HCT116 (cell line): ENCODE measurements around the gene MTHFR. TPM values are rescaled to one million over a fixed set of nuclear protein-coding genes. Genes with fewer than 3 reads are reported as not detected.

Source experiments
- ATAC-seq: fragments of 200-7000 bp; cut with Tn5 transposase; 2 replicates; pipeline ENCODE4 v1.9.1; 2020; ENCODE audit warnings: mild to moderate bottlenecking, moderate library complexity
- BruUV-seq: library from RNA; stranded (reverse); fragments of 400-500 nt; replicated peaks from 2 replicates; lab custom pipeline; 2021; lab: Mats Ljungman, UMichigan
- CTCF ChIA-PET: fragments of 300-600 bp; sonication (Branson Sonifier 250); formaldehyde crosslinking; loops from one replicate; lab custom pipeline; 2021; ENCODE audit warnings: antibody characterized with exemption; lab: Charles Lee
- POLR2A ChIA-PET: fragments of 300-600, 350-600 bp; sonication (Branson Sonifier 250); formaldehyde crosslinking; loops from one replicate; lab custom pipeline; 2021; ENCODE audit warnings: antibody characterized with exemption; lab: Charles Lee
- RAD21 ChIA-PET, 2 experiments: fragments of 300-600 bp; sonication (Branson Sonifier 250); formaldehyde crosslinking; loops; one replicate each; lab custom pipeline; 2023; ENCODE audit warnings: low total read pairs in 2 of 2; ENCODE audit not compliant: uncharacterized antibody in 2 of 2, unreplicated experiment in 2 of 2, low non-redundant PET in 1 of 2; lab: Charles Lee
- DNase-seq: peaks from one replicate; pipeline ENCODE4 v3.0.0-alpha.2; 2010; ENCODE audit warnings: low read depth, low spot score
- H2AFZ ChIP-seq: fragments of 200-600 bp; shearing (Covaris generic), sonication (generic); 2 replicates; pipeline ENCODE4 v1.6.1; 2017; ENCODE audit warnings: low read depth, mixed run types, mixed read lengths, antibody characterized with exemption, low read length; ENCODE audit not compliant: poor library complexity, severe bottlenecking
- H3K27ac ChIP-seq: 2 replicates; pipeline ENCODE4 v1.5.1; 2012; ENCODE audit warnings: low read depth, low read length
- H3K27me3 ChIP-seq: fragments of 200-600 bp; sonication (generic); 2 replicates; pipeline ENCODE4 v1.6.1; 2016; ENCODE audit warnings: mixed run types, low read length, mixed read lengths; ENCODE audit not compliant: insufficient read depth
- H3K36me3 ChIP-seq, 2 experiments: fragments of 200-500 bp in 1 of 2; fragments of 200-600 bp in 1 of 2; sonication (Bioruptor generic) in 1 of 2; sonication (generic) in 1 of 2; 2 replicates each; pipeline versions ENCODE4 v1.5.1 to v1.6.1; 2014 to 2016; ENCODE audit warnings: low read length in 2 of 2, inconsistent platforms in 1 of 2, mixed read lengths in 1 of 2, mixed run types in 1 of 2; ENCODE audit not compliant: insufficient read depth in 2 of 2, control insufficient read depth in 1 of 2
- H3K4me1 ChIP-seq, 2 experiments: fragments of 200-600 bp in 1 of 2; sonication (generic) in 1 of 2; 2 replicates each; pipeline versions ENCODE4 v1.5.1 to v1.6.1; 2012 to 2017; ENCODE audit warnings: low read length in 2 of 2, inconsistent platforms in 1 of 2, mild to moderate bottlenecking in 1 of 2, mixed read lengths in 1 of 2, mixed run types in 1 of 2, moderate library complexity in 1 of 2; ENCODE audit not compliant: insufficient read depth in 2 of 2, control insufficient read depth in 1 of 2
- H3K4me2 ChIP-seq: fragments of 200-600 bp; sonication (generic); 2 replicates; pipeline ENCODE4 v1.6.1; 2017; ENCODE audit warnings: mixed run types, low read length, mixed read lengths
- H3K4me3 ChIP-seq, 2 experiments: fragments of 200-600 bp in 1 of 2; sonication (generic) in 1 of 2; replicated peaks in 1 of 2; 2 replicates each; pipeline ENCODE4 v1.5.1; 2011 to 2016; ENCODE audit warnings: low read length in 2 of 2, control low read depth in 1 of 2, low read depth in 1 of 2, mild to moderate bottlenecking in 1 of 2, mixed read lengths in 1 of 2, mixed run types in 1 of 2
- H3K79me2 ChIP-seq: fragments of 200-600 bp; sonication (generic); 2 replicates; pipeline ENCODE4 v1.6.1; 2017; ENCODE audit warnings: mild to moderate bottlenecking, mixed run types, low read length, moderate library complexity, mixed read lengths; ENCODE audit not compliant: insufficient read depth
- H3K9ac ChIP-seq: fragments of 200-600 bp; sonication (generic); 2 replicates; pipeline ENCODE4 v1.6.1; 2016; ENCODE audit warnings: low read length, mixed read lengths
- H3K9me2 ChIP-seq: fragments of 200-600 bp; sonication (generic), shearing (Covaris generic); 2 replicates; pipeline ENCODE4 v1.6.1; 2017; ENCODE audit warnings: mixed run types, mild to moderate bottlenecking, moderate library complexity; ENCODE audit not compliant: insufficient read depth
- H3K9me3 ChIP-seq, 2 experiments: fragments of 200-500 bp in 1 of 2; fragments of 200-600 bp in 1 of 2; sonication (Bioruptor generic) in 1 of 2; sonication (generic) in 1 of 2; 2 replicates each; pipeline ENCODE4 v1.6.1; 2014 to 2017; ENCODE audit warnings: low read length in 2 of 2, mixed read lengths in 2 of 2, inconsistent platforms in 1 of 2, low read depth in 1 of 2, mild to moderate bottlenecking in 1 of 2, mixed run types in 1 of 2, moderate library complexity in 1 of 2; ENCODE audit not compliant: control insufficient read depth in 1 of 2, insufficient read depth in 1 of 2
- H4K20me1 ChIP-seq: fragments of 200-600 bp; sonication (generic), shearing (Covaris generic); 2 replicates; pipeline ENCODE4 v1.6.1; 2017; ENCODE audit warnings: mixed run types, mild to moderate bottlenecking, moderate library complexity; ENCODE audit not compliant: insufficient read depth
- CEBPB ChIP-seq: IDR thresholded peaks from 2 replicates; pipeline ENCODE4 v1.6.1; 2012; ENCODE audit warnings: low read depth
- EGR1 ChIP-seq: IDR thresholded peaks from 2 replicates; pipeline ENCODE4 v1.6.1; 2012; ENCODE audit warnings: low read depth
- ELF1 ChIP-seq: IDR thresholded peaks from 2 replicates; pipeline ENCODE4 v1.6.1; 2012; ENCODE audit warnings: low read depth, borderline replicate concordance
- EZH2 ChIP-seq: fragments of 200-600 bp; sonication (generic); IDR thresholded peaks from 2 replicates; pipeline ENCODE4 v1.6.1; 2017; ENCODE audit warnings: antibody characterized with exemption, mixed run types
- EZH2phosphoT487 ChIP-seq: fragments of 200-600 bp; IDR thresholded peaks from 2 replicates; pipeline ENCODE4 v1.6.1; 2018; ENCODE audit warnings: antibody characterized with exemption, borderline replicate concordance
- FOSL1 ChIP-seq: IDR thresholded peaks from 2 replicates; pipeline ENCODE4 v1.6.1; 2012; ENCODE audit warnings: low read depth
- JUND ChIP-seq: IDR thresholded peaks from 2 replicates; pipeline ENCODE4 v1.6.1; 2012
- POLR2A ChIP-seq: IDR thresholded peaks from 2 replicates; pipeline ENCODE4 v1.7.0; 2011; ENCODE audit warnings: borderline replicate concordance; ENCODE audit not compliant: insufficient read depth, insufficient read length; ENCODE audit errors: extremely low read depth
- POLR2AphosphoS5 ChIP-seq: IDR thresholded peaks from 2 replicates; pipeline ENCODE4 v1.6.1; 2011; ENCODE audit warnings: mild to moderate bottlenecking, low read depth, low read length, moderate library complexity
- RAD21 ChIP-seq: IDR thresholded peaks from 2 replicates; pipeline ENCODE4 v1.6.1; 2012; ENCODE audit warnings: low read depth, mild to moderate bottlenecking
- REST ChIP-seq: IDR thresholded peaks from 2 replicates; pipeline ENCODE4 v1.6.1; 2012; ENCODE audit warnings: low read depth
- SIN3A ChIP-seq: IDR thresholded peaks from 2 replicates; pipeline ENCODE4 v1.6.1; 2012; ENCODE audit warnings: low read depth
- SRF ChIP-seq: IDR thresholded peaks from 2 replicates; pipeline ENCODE4 v1.6.1; 2012; ENCODE audit warnings: low read depth
- TCF7L2 ChIP-seq: IDR thresholded peaks from 2 replicates; pipeline ENCODE4 v1.7.0; 2011; ENCODE audit warnings: borderline replicate concordance, inconsistent platforms; ENCODE audit not compliant: insufficient read depth, insufficient read length; ENCODE audit errors: extremely low read depth
- YY1 ChIP-seq: IDR thresholded peaks from 2 replicates; pipeline ENCODE4 v1.6.1; 2011; ENCODE audit warnings: low read length, low read depth, moderate library complexity, mild to moderate bottlenecking; ENCODE audit not compliant: insufficient replicate concordance; ENCODE audit errors: extremely low read depth
- ZFX ChIP-seq: fragments of 450-650 bp; IDR thresholded peaks from 2 replicates; pipeline ENCODE4 v1.6.1; 2017
- ZNF274 ChIP-seq: fragments of 200-500 bp; sonication (Bioruptor generic); IDR thresholded peaks from 2 replicates; pipeline ENCODE4 v1.6.1; 2014; ENCODE audit warnings: mild to moderate bottlenecking, low read depth, low read length, inconsistent platforms
- intact Hi-C: fragments of 100-400 bp; cut with micrococcal nuclease; formaldehyde crosslinking; loops from 2 replicates; pipeline ENCODE4 v1.10.0; 2022
- total RNA-seq: library from RNA; stranded (reverse); gene quantifications from one replicate; pipeline ENCODE4 v1.2.1, GENCODE V29; 2021; ENCODE audit not compliant: unreplicated experiment
- TF ChIP-seq, protein P1 (sequence below): IDR thresholded peaks from 2 replicates; pipeline ENCODE4 v1.6.1; 2011; ENCODE audit warnings: mild to moderate bottlenecking, low read length, moderate library complexity; ENCODE audit not compliant: insufficient replicate concordance; ENCODE audit errors: extremely low read depth
- TF ChIP-seq, protein P2 (sequence below), 3 experiments: fragments of 200-600 bp in 1 of 3; sonication (generic) in 1 of 3; IDR thresholded peaks in 2 of 3; conservative IDR thresholded peaks in 1 of 3; 2 replicates each; pipeline ENCODE4 v1.5.1; 2012 to 2017; ENCODE audit warnings: low read depth in 2 of 3, low read length in 2 of 3, antibody characterized with exemption in 1 of 3, borderline replicate concordance in 1 of 3, control low read depth in 1 of 3, mild to moderate bottlenecking in 1 of 3, mixed read lengths in 1 of 3, mixed run types in 1 of 3, moderate library complexity in 1 of 3; ENCODE audit not compliant: insufficient read depth in 1 of 3
- TF ChIP-seq, protein P3 (sequence below): IDR thresholded peaks from 2 replicates; pipeline ENCODE4 v1.6.1; 2012

MTHFR gene
- total RNA-seq, 1 experiment from 2014 or later, result 20.9 TPM

- no peaks in the 10 kb centered on the region for H3K27me3 ChIP-seq
- peaks cover 3 to 14% of the 10 kb centered on the region in 2 experiments; a peak in 3 of 4 replicates for H3K4me1 ChIP-seq
- CTCF ChIA-PET, result no interaction called here
- H3K9me2 ChIP-seq, result no peaks in the 10 kb centered on the region
- H3K36me3 ChIP-seq, result no peaks in the 10 kb centered on the region
- no peak overlapping the region for H3K4me3 ChIP-seq
- ATAC-seq, result no peak
- intact Hi-C loops, result no loop called here
- no peaks in the 10 kb centered on the region for H3K9me3 ChIP-seq
- DNase-seq, result no peak
- TF ChIP-seq, protein P1, sequence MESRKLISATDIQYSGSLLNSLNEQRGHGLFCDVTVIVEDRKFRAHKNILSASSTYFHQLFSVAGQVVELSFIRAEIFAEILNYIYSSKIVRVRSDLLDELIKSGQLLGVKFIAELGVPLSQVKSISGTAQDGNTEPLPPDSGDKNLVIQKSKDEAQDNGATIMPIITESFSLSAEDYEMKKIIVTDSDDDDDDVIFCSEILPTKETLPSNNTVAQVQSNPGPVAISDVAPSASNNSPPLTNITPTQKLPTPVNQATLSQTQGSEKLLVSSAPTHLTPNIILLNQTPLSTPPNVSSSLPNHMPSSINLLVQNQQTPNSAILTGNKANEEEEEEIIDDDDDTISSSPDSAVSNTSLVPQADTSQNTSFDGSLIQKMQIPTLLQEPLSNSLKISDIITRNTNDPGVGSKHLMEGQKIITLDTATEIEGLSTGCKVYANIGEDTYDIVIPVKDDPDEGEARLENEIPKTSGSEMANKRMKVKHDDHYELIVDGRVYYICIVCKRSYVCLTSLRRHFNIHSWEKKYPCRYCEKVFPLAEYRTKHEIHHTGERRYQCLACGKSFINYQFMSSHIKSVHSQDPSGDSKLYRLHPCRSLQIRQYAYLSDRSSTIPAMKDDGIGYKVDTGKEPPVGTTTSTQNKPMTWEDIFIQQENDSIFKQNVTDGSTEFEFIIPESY, result no peak
- TF ChIP-seq EZH2, result no peak
- no peak for TF ChIP-seq TCF7L2
- no peak for TF ChIP-seq SIN3A
- no peak for TF ChIP-seq ELF1
- no peak for TF ChIP-seq YY1
- TF ChIP-seq, protein P2, sequence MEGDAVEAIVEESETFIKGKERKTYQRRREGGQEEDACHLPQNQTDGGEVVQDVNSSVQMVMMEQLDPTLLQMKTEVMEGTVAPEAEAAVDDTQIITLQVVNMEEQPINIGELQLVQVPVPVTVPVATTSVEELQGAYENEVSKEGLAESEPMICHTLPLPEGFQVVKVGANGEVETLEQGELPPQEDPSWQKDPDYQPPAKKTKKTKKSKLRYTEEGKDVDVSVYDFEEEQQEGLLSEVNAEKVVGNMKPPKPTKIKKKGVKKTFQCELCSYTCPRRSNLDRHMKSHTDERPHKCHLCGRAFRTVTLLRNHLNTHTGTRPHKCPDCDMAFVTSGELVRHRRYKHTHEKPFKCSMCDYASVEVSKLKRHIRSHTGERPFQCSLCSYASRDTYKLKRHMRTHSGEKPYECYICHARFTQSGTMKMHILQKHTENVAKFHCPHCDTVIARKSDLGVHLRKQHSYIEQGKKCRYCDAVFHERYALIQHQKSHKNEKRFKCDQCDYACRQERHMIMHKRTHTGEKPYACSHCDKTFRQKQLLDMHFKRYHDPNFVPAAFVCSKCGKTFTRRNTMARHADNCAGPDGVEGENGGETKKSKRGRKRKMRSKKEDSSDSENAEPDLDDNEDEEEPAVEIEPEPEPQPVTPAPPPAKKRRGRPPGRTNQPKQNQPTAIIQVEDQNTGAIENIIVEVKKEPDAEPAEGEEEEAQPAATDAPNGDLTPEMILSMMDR (IDR thresholded peaks at IDR 0.05 in 2 of 3, conservative IDR thresholded peaks at IDR 0.05 in 1 of 3; ENCODE audit: borderline replicate concordance in 1 of 3, insufficient read depth in 1 of 3, low read depth in 2 of 3, low read length in 2 of 3), result no peak
- no peak for TF ChIP-seq POLR2A
- TF ChIP-seq EZH2phosphoT487, result no peak
- no peak for TF ChIP-seq REST
- TF ChIP-seq POLR2AphosphoS5, result no peak
- TF ChIP-seq RAD21, result no peak
- TF ChIP-seq ZFX, result no peak
- no peak for TF ChIP-seq SRF
- no peak for TF ChIP-seq EGR1
- TF ChIP-seq CEBPB, result no peak
- TF ChIP-seq FOSL1, result no peak
- TF ChIP-seq, protein P3, sequence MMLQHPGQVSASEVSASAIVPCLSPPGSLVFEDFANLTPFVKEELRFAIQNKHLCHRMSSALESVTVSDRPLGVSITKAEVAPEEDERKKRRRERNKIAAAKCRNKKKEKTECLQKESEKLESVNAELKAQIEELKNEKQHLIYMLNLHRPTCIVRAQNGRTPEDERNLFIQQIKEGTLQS, result no peak
- TF ChIP-seq ZNF274, result no peak
- TF ChIP-seq JUND, result no peak
- no peaks in the 10 kb centered on the region for H3K79me2 ChIP-seq
- H2AFZ ChIP-seq, result no peak overlapping the region
- no TSS peak for BruUV-seq
- no peak overlapping the region for H3K4me2 ChIP-seq
- H3K27ac ChIP-seq, result no peak overlapping the region
- RAD21 ChIA-PET, result no interaction called here
- H3K9ac ChIP-seq, result no peak overlapping the region
- POLR2A ChIA-PET, result interaction anchor here (0.7 kb wide), 1 partner anchor 28 kb away, joined by 3 read pairs; no protein-coding TSS in a partner anchor
- no peaks in the 10 kb centered on the region for H4K20me1 ChIP-seq
Observed at GRCh38 chr1:11780380-11781147, 25.2 kb downstream of the MTHFR start.
